Fibroblast of upper back skin (primary cell): Measurements from ENCODE around the gene NRXN3.
A peak's percentile ranks its signal among the peaks of the same experiment; 100 is the strongest.

Source experiments
- DNase-seq: peaks from one replicate; pipeline ENCODE4 v3.0.0-alpha.2; 2013

The NRXN3 gene

DNA sequence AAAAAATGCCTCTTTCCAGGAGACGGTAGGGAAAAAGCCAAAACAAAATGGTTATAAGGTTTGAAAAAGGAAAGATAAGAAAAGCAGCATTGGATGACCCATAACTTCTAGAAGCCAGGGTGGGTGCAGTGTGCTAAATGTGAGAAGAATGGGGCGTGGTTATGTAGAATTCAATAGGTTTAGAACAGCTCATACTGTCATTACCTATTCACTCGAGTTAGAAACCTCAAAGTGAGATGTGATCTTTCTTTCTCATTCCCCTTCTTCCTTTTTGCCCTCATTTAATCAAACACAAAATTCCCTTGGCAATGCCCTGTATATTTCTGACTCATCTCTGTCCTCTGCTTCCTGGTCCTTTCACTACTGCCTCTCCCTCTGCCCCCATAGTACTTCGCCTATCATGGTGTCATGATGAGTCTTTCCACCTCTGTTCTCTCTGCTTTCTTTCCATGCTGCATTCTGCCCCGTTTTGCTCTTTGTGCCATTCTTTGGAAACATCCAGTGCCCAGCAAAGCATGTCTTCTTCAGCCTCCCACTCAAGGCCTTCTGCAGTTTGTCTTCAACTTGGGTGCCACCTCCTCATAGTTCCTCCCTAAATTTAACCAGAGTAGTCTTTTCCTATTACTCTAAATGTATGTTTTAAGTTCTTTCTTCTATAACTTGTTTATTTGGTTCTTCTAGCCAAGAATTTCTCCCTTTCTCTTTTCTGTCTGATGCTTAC, 496.3 kb downstream of the NRXN3 start:
- DNase-seq = no peak

DNA sequence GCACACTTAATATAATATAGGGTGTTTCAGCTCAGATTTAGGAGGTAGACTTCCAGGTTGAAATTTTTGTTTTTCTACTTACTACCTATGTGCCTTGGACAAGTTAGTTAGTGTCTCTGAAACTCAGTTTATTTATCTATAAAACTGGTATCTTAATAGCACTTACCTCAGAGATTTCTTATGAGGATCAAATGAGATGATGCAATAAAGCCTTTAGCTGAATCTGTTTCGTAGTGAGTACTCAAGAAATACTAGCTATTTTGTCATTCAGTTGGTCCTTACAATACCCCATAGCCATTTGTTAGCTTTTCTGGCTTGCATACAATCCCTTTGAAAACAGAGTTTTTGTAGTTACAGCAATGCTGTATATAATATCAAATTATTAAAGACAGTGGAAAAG, 497.0 kb downstream of the NRXN3 start:
- no peak for DNase-seq

DNA sequence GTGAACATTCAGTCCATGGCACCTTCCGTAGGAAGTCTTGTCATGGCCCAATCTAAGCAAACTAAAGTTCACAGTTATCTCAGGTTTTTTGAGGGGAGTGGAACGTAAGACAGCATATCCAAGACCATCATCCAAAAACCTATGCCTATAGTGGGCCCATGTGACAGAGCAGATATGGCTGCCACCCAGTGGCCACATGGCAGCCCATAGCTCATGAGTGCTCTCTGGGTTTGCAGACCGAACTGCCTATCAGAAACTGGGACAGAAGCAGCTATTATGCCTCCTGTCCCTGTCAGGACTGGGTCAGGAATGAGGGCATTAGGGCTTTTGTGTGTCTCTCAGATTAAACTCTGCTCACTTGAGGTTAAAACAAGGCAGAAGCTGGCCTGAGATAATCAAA, 503.7 kb downstream of the NRXN3 start:
- no peak for DNase-seq

DNA sequence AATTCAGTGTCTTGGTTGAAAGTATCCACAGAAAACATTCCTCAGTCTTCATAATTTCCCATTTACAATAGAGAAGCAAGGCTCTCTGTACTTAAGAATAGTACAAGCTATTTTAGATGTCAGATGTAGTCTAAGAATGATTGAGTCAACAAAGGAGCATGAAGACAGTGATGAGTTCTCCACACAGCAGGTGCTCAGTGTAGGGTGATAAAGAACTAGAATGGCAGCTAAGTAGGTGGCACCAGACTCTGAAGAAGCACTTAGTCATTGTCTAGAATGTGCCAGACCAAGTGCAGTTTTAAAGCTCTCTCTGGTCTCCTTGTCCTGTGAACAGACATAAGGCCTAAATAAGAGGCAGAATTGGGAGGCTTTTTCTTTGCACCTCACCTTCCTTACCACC, 504.6 kb downstream of the NRXN3 start:
- DNase-seq = no peak

DNA sequence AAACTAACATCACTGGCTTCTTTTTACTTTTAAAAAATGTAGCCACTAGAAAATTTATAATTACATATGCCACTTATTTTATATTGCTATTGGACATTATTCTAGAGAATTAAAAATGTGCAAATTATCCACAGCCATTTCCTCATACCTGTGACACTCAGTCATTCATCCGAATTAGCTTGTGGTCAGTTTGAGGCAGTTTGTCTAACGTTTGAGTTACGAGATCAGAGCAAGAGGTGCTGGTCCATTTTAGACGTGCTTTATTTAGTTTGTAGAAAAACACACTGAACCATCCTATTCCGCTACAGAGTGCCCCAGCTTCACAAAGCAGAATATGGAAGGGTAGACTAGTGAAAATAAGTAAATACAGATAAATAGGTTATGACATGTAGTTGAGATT, 513.0 kb downstream of the NRXN3 start:
- no peak for DNase-seq

DNA sequence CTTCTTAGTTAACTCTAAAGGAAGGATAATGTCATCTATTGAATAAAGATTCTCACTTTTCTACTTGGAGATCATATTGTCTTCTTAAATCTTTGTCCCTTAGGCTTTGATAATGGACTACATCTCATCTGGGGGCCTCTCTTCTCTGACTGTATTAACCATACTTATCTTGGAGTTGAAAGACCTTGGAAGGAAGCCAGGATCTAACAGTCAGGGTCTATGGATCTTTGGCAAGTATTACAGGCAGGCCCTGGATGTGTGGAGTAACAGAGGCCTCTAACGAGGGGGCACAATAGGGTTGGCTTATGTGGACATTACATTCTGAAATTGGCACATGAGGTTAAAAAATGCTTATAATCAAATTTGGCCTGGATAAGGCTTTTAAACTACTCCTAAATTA, 513.8 kb downstream of the NRXN3 start:
- DNase-seq = no peak

DNA sequence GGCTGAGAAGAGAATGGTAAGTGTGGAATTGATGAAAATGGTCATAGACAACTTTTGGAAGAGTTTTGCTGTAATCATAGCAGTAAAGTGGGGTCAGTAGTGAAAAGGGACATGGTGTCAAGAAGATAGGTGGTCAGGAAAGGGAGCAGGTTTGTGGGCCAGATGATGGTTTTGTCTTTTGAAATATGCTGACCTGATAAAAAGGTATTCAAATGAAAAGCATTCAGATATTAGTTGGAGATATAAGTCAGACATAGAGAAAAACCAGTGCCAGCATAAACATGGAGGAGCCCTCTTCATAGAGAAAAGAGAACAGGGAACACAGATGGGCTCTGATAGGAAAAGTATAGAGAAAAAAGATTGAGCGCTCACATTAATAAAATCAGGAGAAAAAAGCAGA, 518.3 kb downstream of the NRXN3 start:
- no peak for DNase-seq

DNA sequence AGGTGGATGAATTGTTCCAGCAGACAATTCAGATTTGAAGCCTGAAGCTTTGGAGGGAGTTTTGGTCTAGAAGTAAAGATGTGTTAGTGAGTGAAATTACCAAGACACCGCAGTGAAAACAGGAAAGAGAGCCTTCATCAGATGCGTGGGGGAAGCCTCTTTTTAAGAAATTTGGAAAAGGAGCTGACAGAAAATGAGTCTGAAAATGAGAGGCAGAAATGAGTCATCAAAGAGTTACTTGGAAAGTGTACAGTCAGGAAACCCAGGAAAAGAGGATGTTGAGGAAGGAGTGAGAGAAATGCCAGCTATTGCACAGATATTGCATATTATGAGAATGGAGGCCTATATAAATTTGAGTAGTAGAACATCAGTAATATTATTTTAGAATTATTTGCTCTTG, 520.7 kb downstream of the NRXN3 start:
- DNase-seq = peak; percentile 34

DNA sequence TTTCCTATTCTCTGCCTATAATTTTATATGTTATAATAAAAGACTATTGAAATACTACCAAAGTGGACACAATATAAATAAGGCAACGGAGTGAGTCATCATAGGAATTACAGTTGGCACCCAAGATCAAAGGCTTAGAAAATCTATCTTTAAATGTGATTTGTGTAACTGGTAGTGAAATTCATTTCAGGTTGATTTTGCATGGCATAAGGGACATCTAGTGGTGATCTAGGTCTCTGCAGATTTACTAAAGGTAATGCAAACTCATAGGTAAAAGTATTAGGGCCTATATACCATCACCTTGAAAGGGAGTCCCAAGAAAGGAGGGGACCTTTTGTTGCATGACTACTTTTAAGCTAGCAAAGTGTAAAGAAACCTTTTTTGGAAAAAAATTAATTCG, 527.2 kb downstream of the NRXN3 start:
- DNase-seq = peak; percentile 39

DNA sequence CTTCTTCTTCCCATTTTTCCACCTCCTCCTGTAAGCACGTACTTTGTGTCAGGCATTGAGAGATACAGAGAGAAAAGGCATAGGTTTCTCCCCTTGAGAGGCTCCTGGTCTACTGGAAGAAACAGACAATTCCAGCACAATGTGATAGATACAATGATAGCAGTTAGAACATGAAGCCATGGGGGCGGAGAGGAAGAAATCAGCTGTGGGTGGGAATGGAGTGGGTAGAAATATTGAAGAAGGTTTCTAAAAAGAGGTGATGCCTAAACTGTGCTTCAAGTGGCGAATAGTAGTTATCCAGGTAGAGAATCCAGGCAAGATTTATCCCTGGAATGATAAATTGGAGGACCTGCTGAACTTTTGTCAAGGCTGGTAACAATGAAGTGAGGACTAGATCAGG, 528.8 kb downstream of the NRXN3 start:
- DNase-seq = no peak

DNA sequence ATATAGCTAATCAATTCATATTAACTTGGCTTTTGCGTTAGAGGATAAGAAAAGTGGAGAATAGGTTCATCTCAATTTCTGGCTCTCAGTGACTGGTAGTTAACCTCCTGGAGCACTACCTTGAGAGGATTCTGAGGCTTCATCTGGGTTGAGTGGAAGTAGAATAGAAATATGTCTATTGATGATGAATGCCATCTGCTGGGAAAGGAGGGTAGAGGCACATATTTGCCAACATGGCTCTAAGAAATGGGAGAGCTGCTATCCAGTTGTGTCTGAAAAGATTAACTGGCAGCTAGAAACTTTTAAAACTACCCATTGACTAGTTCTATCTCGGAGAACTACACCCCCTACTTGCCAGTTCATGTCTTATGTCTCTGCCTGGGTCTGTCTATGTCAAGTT, 530.1 kb downstream of the NRXN3 start:
- DNase-seq = peak; percentile 1

DNA sequence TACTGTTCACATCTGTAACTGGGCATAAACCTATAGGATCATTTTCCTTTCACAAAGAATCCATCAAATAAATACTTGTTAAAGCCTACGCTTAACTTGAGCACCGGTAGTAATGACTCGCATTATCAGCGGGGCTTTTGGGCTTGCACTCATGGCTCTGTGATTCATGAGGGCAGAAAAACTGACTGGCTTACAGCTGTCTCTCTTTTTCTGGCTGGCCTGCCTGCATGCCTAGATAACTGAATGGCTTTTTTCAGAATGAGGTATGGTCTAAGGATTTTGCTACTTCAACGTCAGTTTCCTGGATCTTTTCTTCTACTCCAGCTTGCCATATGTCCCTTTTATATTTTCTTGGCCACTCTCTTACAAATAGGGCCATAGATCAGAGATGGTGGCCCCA, 531.1 kb downstream of the NRXN3 start:
- DNase-seq = peak; percentile 29

DNA sequence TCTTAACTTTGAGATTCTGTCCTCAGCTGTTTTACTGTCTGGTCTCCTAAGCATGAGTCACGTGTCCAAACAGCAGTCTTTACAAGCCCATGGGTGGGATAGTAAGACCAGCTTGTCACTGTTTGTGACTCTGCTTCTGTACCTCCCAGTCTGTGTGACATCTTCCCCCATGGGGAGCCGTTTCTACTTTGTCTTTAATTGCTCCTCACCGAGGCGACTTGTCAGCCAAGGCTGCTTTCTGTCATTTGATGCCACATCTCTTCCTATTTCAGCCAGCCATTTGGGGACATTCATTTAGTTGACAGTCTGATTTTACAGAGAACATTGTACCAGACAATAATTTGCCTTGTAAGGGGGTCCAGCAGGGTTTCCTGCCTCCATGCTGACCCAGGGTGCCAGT, 534.8 kb downstream of the NRXN3 start:
- DNase-seq = no peak

DNA sequence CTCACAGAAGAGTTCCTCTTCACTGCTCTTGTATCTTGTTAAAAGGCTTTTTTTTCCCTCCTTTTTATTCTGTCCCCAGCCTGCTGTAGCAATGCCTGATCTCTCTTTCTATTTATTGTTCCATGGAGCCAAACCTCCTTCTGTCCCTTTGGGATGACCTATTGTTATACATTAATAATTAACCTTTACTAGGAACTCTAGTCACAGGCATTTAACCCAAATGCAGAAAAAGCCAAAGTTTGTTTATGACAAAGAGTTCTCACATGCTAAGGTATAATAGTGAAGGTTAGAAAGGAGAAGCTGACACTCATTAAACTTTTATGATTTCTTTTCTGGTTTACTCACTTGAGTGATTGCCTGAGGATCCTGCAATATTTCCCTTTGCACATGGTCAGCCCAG, 535.8 kb downstream of the NRXN3 start:
- no peak for DNase-seq

DNA sequence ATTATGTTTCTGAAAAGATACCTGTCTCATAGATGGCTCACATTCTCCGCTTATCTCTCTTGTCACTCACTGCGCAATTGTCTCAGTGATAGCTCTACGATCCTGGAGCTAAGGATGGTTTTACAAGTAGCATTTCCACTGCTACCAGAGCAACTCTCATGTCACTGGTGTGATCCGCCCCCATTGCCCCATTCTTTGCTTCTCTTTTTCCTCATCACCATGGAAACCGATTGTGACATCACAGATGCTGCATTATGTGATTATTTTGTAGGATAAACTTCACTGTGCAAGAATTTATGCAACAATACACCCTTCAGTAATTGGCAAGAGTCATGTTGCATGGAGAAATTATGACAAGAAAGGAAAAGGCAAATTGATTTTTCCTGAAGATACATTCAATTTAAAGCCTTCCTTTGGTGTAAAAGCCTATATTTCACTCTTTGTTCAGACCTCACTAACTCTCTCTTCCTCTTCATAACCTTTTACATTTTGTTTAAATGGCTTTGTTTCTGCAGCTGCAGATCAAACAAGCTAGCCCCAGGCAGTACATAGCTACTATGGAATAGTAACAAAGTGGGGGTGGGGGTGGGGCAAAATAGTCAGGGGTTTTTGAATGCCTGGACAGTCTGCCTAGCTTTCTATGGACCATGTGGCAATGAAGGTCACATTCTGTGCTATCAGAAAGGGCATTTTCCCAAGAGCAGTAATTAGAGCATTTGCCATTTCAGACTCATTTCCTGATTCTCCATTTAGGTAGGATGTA, 539.8 kb downstream of the NRXN3 start:
- no peak for DNase-seq

DNA sequence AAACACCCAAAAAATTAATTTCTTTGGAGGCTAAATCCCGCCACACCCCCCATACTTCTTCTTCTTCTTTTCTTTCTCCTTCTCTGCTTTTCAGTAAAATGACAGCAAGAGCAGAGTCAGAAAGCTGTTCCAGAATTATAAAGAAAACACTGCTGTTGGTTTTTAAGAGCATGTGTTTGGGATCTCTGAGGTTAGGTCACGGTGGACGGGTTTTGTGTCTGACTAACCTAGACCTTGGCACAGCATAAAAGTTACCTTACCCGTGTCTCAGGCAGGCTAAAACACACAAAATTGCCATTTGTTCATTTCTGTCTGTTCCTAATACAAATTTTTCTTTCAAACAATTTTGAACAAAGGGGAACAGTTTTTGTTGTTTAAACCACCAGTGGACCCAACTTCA, 540.8 kb downstream of the NRXN3 start:
- no peak for DNase-seq

DNA sequence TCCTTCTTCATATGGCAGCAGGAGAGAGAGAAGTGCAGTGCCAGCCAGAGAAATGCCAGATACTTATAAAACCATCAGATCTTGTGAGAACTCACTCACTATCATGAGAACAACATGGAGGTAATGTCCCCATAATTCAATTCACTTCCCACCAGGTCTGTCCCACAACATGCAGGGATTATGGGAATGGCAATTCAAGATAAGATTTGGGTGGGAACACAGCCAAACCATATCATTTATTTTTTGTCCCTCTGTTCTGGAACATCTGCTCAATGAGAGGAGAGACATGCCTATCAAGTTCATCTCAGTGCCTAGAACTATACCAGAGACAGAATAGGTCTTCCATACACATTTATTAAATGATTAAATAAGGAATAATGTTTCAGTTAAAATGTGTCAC, 543.5 kb downstream of the NRXN3 start:
- no peak for DNase-seq

DNA sequence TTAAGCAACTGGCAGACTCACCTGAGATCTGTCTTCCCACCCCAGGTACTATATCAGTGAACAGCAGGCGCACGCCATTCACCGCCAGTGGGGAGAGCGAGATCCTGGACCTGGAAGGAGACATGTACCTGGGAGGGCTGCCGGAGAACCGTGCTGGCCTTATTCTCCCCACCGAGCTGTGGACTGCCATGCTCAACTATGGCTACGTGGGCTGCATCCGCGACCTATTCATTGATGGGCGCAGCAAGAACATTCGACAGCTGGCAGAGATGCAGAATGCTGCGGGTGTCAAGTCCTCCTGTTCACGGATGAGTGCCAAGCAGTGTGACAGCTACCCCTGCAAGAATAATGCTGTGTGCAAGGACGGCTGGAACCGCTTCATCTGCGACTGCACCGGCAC, 544.5 kb downstream of the NRXN3 start:
- DNase-seq = no peak

DNA sequence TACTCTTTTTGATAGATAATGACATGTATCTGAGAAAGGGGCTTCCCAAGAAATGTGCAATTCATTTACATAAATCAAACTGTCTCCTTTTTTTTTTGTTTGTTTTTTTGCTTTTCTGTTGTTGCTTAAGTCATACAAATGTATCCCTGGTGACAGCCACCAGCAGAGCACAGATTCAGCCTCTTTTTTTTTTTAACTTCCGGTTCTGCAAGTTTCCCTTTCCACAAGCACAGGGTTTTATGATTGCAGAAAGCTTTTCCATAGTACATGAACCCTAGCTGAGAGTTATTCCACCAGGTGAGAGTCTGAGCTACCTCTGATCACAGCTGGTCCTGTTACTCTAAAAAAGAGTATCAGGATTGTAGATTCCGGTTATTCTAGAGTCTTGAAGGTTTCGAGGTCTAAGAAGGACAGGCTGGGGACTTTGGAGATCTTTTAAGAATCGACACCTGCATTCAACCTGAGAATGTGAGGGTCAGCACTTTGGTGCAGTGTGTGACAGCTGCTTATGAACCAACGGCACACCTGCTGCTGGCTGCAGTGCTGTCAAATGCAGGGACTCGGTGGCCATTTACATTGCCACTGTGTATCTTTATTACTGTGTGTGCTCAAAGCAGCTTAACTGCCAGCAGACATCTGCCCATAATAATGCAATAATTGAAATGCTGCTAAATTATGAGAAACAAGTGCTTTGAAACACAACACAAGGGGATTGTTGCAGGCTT, 551.7 kb downstream of the NRXN3 start:
- DNase-seq = no peak

DNA sequence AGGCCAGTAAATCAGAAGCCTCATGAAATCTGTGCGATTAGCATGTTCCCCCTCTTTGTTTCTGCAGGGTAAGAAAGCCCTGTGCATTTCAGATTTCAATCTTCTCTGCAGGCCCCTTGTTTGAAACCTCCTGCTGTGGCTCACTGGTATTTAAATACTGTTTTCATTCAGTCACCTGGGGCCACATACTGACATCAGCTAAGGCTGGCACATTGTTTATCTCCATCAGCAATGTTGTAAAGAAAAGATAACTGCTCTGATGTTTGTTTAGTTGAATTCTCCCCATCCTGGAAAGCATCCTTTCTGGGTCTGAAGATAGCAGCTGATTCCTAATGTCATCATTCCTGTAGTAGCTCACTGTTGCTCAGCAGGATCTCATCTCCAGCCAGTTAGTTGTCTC, 554.9 kb downstream of the NRXN3 start:
- no peak for DNase-seq

DNA sequence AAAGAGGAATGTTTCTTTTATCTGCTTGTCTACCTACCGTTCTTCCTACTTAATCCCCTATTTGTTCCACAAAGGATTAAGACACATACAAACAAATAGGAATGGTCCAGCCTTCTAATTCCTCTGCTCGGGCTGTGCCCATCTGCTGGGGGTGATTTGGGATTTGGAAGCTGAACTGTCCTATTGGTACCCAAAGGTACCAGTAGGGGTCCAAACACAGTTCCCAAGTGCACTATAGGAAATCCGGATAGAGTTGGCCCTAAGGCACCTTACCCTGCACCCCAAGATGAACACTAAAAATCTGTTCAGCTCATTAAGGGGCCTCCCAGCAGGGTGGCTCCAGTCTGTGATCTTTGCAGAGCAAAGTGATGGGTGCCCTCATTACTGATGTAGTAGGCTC, 566.9 kb downstream of the NRXN3 start:
- DNase-seq = no peak

DNA sequence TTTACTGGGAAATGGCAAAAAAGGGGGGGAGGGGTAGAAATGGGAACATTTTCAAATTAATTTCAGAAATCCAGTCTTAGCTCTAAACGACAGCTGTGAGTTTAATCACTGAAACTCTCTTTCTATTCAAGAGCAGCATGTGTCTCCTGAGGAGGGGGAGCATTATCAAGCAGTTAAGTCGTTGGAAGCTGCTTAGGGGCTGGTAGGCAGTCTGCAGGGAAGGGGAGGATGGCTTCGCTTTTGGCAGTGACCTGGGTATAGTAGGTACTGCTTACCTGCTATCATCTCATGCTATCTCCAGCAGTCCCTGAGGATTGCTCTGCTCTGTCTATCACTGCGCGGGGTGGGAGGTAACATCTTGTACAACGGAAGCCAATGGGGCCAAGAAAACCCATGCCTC, 567.4 kb downstream of the NRXN3 start:
- no peak for DNase-seq

DNA sequence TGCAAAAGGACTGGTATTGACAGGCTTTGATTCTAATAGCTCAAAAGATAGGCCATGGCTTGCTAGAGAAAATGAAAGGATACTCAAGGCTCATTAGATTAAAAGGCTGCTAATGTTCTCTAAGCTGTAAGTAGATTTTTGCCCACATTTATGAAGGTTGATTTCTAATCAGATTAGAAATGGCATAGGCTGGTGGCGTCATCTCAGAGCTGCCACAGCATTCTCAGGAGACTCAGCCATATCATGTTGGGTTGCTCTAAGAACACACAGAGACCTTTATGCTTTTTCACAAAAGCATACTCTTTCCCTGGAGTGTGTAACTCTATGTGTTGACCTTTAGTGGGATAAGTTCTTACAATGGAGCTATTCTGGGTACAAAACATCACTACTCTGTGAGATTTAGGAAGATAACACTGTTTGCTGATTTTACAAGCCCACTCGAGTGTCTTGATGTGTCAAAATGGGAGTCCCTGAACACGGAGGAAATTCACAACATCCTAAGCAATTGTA, 576.0 kb downstream of the NRXN3 start:
- no peak for DNase-seq

DNA sequence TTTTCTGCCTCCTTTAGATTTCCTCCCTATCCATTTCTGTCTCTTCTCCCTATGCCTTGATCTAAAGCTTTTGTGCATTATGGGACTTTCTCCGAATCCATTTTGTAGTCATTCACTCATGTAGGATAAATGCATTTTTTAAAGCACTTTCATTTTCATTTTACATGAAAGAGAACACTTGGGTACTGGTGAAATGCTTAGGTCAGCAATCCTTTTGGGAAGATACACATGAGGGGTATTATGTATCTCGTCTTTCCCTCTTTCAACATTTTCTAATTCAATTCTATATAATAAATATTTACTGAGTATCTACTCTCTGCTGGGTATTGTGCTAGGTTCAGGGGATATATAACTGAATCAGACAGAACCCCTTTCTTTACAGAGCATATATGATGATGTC, 577.6 kb downstream of the NRXN3 start:
- DNase-seq = no peak
